Caco-2 (cell line): ENCODE results near the gene CACNA1C. TPM values are rescaled to one million over a fixed set of nuclear protein-coding genes. Genes with fewer than 3 reads are reported as not detected.

Experiments used
- BruUV-seq: library from RNA; stranded (reverse); fragments of 400-500 nt; replicated peaks from 2 replicates; lab custom pipeline; 2021; lab: Mats Ljungman, UMichigan
- CTCF ChIA-PET: fragments of 300-600 bp; sonication (Branson Sonifier 250); formaldehyde crosslinking; loops from one replicate; lab custom pipeline; 2022; ENCODE audit warnings: antibody characterized with exemption; lab: Charles Lee
- POLR2A ChIA-PET: fragments of 300-600 bp; sonication (Branson Sonifier 250); formaldehyde crosslinking; loops from one replicate; lab custom pipeline; 2022; ENCODE audit warnings: antibody characterized with exemption; lab: Charles Lee
- DNase-seq, 2 experiments: peaks; one replicate each; pipeline versions ENCODE4 v3.0.0 to v3.0.0-alpha.2; 2020 to 2022
- H3K27me3 ChIP-seq: replicated peaks from 2 replicates; pipeline ENCODE4 v1.6.0; 2011; ENCODE audit warnings: low read length; ENCODE audit not compliant: control insufficient read depth, insufficient read depth
- H3K36me3 ChIP-seq: 2 replicates; pipeline ENCODE4 v1.5.1; 2011; ENCODE audit warnings: low read length; ENCODE audit not compliant: control insufficient read depth, insufficient read depth
- H3K4me1 ChIP-seq: fragments of 250-450 bp; sonication (Bioruptor Pico); 2 replicates; pipeline ENCODE4 v1.5.1; 2020; ENCODE audit warnings: mild to moderate bottlenecking
- H3K4me3 ChIP-seq: 2 replicates; pipeline ENCODE4 v1.5.1; 2011; ENCODE audit warnings: low read depth, mild to moderate bottlenecking, control low read depth, low read length
- H3K9me3 ChIP-seq: fragments of 250-450 bp; sonication (Bioruptor Pico); 2 replicates; pipeline ENCODE4 v1.5.1; 2020; ENCODE audit warnings: mild to moderate bottlenecking, moderate library complexity
- H3K27ac Mint-ChIP-seq: one replicate; pipeline ENCODE4 v1.8.0; 2022; ENCODE audit warnings: mixed read lengths; ENCODE audit not compliant: unreplicated experiment
- H3K27me3 Mint-ChIP-seq: one replicate; pipeline ENCODE4 v1.8.0; 2022; ENCODE audit warnings: mixed read lengths; ENCODE audit not compliant: insufficient read depth, unreplicated experiment
- H3K36me3 Mint-ChIP-seq: one replicate; pipeline ENCODE4 v1.8.0; 2022; ENCODE audit warnings: mild to moderate bottlenecking, mixed read lengths; ENCODE audit not compliant: insufficient read depth, unreplicated experiment
- H3K4me1 Mint-ChIP-seq: one replicate; pipeline ENCODE4 v1.8.0; 2022; ENCODE audit warnings: low read depth, mixed read lengths; ENCODE audit not compliant: unreplicated experiment
- H3K4me3 Mint-ChIP-seq: one replicate; pipeline ENCODE4 v1.8.0; 2022; ENCODE audit warnings: mild to moderate bottlenecking, moderate library complexity, mixed read lengths; ENCODE audit not compliant: unreplicated experiment
- H3K9me3 Mint-ChIP-seq: one replicate; pipeline ENCODE4 v1.8.0; 2022; ENCODE audit warnings: mixed read lengths; ENCODE audit not compliant: unreplicated experiment
- intact Hi-C: fragments of 100-400 bp; cut with micrococcal nuclease; formaldehyde crosslinking; loops from one replicate; pipeline ENCODE4 v1.10.0; 2022; ENCODE audit not compliant: unreplicated experiment
- total RNA-seq: library from RNA; stranded (reverse); gene quantifications from 2 replicates; pipeline ENCODE4 v1.2.3, GENCODE V29; 2022
- TF ChIP-seq, protein P1 (sequence below), 2 experiments: fragments of 200-600 bp in 1 of 2; IDR thresholded peaks; 1 replicate in 1 of 2; 2 replicates in 1 of 2; pipeline versions ENCODE4 v1.5.1 to v1.8.0; 2011 to 2022; ENCODE audit warnings: antibody characterized with exemption in 1 of 2, control low read depth in 1 of 2, inconsistent platforms in 1 of 2, low read depth in 1 of 2, low read length in 1 of 2, mild to moderate bottlenecking in 1 of 2, moderate library complexity in 1 of 2; ENCODE audit not compliant: insufficient read depth in 1 of 2, severe bottlenecking in 1 of 2, unreplicated experiment in 1 of 2

The CACNA1C gene
- total RNA-seq, 1 experiment from 2014 or later = not detected

DNA sequence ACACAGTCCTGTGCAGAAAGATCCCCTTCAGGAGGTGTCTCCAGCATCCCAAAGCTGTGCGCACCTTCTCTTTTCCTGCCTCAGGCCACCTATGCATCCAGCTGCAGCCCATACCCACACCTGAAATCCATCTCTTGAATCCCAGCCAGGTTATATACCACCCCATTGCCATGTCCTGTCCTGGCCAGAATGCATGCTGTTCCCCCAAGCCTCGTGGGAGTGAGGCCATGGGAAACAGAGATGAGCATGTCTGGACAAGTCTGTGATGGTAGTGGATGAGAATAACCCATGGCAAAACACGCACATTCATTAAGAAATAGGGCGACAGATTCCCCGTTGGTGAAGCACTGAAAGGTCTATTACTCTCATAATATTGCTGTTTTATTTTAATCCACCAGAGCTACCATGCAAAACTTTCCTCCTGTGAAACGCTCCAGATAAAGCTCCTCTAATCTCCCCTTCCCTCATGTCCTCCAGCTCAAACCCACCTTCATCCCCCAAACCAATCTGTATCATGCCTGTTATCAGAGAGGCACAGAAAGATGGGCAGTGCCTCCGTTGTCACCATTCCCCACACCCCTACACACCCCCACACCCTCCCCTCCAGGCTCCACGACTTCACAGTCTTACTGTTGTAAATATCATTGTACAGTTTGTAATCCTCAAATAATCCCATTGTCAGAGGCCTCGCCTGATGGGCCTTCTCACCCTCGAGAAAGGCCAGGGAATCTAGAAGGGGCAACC is 644.4 kb downstream of the CACNA1C start:
- no TSS peak for BruUV-seq
- H3K9me3 ChIP-seq = no peaks in the 10 kb centered on the region
- H3K9me3 Mint-ChIP-seq = no peaks in the 10 kb centered on the region
- no peak overlapping the region for H3K27ac Mint-ChIP-seq
- POLR2A ChIA-PET = no interaction called here
- intact Hi-C loops = no loop called here
- DNase-seq = no peak
- H3K36me3 ChIP-seq = no peaks in the 10 kb centered on the region
- no peaks in the 10 kb centered on the region for H3K36me3 Mint-ChIP-seq
- H3K4me3 Mint-ChIP-seq = no peak overlapping the region
- H3K27me3 ChIP-seq = peaks cover under 1% of the 10 kb centered on the region
- H3K4me3 ChIP-seq = no peak overlapping the region
- peaks cover 1% of the 10 kb centered on the region for H3K4me1 Mint-ChIP-seq
- TF ChIP-seq, protein P1, sequence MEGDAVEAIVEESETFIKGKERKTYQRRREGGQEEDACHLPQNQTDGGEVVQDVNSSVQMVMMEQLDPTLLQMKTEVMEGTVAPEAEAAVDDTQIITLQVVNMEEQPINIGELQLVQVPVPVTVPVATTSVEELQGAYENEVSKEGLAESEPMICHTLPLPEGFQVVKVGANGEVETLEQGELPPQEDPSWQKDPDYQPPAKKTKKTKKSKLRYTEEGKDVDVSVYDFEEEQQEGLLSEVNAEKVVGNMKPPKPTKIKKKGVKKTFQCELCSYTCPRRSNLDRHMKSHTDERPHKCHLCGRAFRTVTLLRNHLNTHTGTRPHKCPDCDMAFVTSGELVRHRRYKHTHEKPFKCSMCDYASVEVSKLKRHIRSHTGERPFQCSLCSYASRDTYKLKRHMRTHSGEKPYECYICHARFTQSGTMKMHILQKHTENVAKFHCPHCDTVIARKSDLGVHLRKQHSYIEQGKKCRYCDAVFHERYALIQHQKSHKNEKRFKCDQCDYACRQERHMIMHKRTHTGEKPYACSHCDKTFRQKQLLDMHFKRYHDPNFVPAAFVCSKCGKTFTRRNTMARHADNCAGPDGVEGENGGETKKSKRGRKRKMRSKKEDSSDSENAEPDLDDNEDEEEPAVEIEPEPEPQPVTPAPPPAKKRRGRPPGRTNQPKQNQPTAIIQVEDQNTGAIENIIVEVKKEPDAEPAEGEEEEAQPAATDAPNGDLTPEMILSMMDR (IDR thresholded peaks at IDR 0.05; ENCODE audit: insufficient read depth in 1 of 2, low read depth in 1 of 2, low read length in 1 of 2, severe bottlenecking in 1 of 2, unreplicated experiment in 1 of 2) = no peak
- CTCF ChIA-PET = no interaction called here
- H3K27me3 Mint-ChIP-seq = peaks cover 53% of the 10 kb centered on the region
- no peaks in the 10 kb centered on the region for H3K4me1 ChIP-seq

DNA sequence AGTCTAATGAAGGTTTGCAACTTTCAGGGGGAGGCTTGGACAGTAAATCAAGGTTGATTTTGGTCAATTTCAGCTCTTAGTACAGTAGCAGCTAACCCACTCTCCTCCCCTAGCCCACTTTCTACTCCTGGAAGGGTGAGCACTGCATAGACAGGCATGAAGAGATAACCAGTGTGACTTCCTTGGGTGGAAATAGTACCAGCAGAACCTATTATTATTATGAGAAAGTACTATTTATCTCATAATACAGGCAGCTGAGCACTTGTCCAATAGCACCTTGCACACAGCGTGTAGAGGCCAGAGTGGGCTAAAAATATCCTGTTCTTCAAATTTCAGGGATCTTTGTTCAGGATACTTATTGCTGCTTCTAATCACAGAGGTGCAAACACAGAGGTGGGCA is 645.8 kb downstream of the CACNA1C start:
- ChIA-PET POLR2A (no interaction called here), CTCF (no interaction called here)
- H3K4me1 ChIP-seq = no peaks in the 10 kb centered on the region
- no peaks in the 10 kb centered on the region for H3K9me3 ChIP-seq
- intact Hi-C loops = no loop called here
- H3K4me3 Mint-ChIP-seq = no peak overlapping the region
- no peaks in the 10 kb centered on the region for H3K36me3 ChIP-seq
- no TSS peak for BruUV-seq
- H3K36me3 Mint-ChIP-seq = no peaks in the 10 kb centered on the region
- no peak overlapping the region for H3K4me3 ChIP-seq
- H3K4me1 Mint-ChIP-seq = no peaks in the 10 kb centered on the region
- H3K27ac Mint-ChIP-seq = no peak overlapping the region
- peaks cover 52% of the 10 kb centered on the region for H3K27me3 Mint-ChIP-seq
- no peaks in the 10 kb centered on the region; the same call in none of the 2 replicates for H3K27me3 ChIP-seq
- no peaks in the 10 kb centered on the region for H3K9me3 Mint-ChIP-seq
- TF ChIP-seq, protein P1 (IDR thresholded peaks at IDR 0.05; ENCODE audit: insufficient read depth in 1 of 2, low read depth in 1 of 2, low read length in 1 of 2, severe bottlenecking in 1 of 2, unreplicated experiment in 1 of 2) = no peak
- no peak for DNase-seq

DNA sequence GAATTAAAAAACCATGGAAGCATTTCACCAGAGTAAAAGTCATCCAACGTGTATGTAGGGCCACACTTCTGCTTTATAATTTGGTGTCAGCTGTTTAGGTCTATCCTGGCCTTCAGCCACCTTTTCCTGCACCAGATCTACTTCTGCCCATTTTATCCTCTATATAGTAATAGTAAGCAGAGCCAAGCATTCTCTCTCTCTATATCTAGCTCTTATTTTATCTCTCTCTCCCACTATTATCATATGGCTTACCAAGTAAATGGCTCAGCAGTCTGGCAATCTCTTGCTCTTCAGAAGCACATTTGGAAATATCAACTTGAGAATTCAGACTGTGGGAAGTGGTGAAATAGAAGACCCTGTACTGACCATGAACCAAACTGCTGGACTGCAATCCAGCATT is 657.9 kb downstream of the CACNA1C start:
- peaks cover 26% of the 10 kb centered on the region for H3K9me3 Mint-ChIP-seq
- POLR2A ChIA-PET = no interaction called here
- no peak overlapping the region for H3K4me3 ChIP-seq
- peaks cover 21% of the 10 kb centered on the region; the same call in 1 of the 2 replicates for H3K9me3 ChIP-seq
- TF ChIP-seq, protein P1 (IDR thresholded peaks at IDR 0.05; ENCODE audit: insufficient read depth in 1 of 2, low read depth in 1 of 2, low read length in 1 of 2, severe bottlenecking in 1 of 2, unreplicated experiment in 1 of 2) = no peak
- H3K36me3 ChIP-seq = no peaks in the 10 kb centered on the region
- no peak overlapping the region for H3K4me3 Mint-ChIP-seq
- no peak overlapping the region for H3K27ac Mint-ChIP-seq
- no peaks in the 10 kb centered on the region for H3K27me3 ChIP-seq
- no peak for DNase-seq
- H3K4me1 Mint-ChIP-seq = no peaks in the 10 kb centered on the region
- no TSS peak for BruUV-seq
- intact Hi-C loops = no loop called here
- H3K4me1 ChIP-seq = no peaks in the 10 kb centered on the region
- CTCF ChIA-PET = no interaction called here
- no peaks in the 10 kb centered on the region for H3K36me3 Mint-ChIP-seq
- H3K27me3 Mint-ChIP-seq = peaks cover 24% of the 10 kb centered on the region
